ENCODE measurements around the gene LRTM2. TPM values are rescaled to one million over a fixed set of nuclear protein-coding genes. Genes with fewer than 3 reads are reported as not detected.

Gene LRTM2
- total RNA-seq, 1 donor from 2014 or later, result not detected

- Histone ChIP-seq H3K4me2 (no peak overlapping the region), H3K4me3 (no peak overlapping the region), H3K36me3 (no peaks in the 10 kb centered on the region), H3K9me3 (ENCODE audit: low read depth) (no peaks in the 10 kb centered on the region), H2AFZ (replicated peaks) (no peak overlapping the region), H3K9ac (no peak overlapping the region), H3K79me2 (ENCODE audit: low read depth) (no peaks in the 10 kb centered on the region), H3F3A (ENCODE audit: low read depth) (no peaks in the 10 kb centered on the region), H3K4me1 (no peaks in the 10 kb centered on the region), H4K20me1 (ENCODE audit: low read depth) (no peaks in the 10 kb centered on the region), H3K27me3 (no peaks in the 10 kb centered on the region), H3K27ac (no peak overlapping the region)
- Mint-ChIP-seq H3K27ac (no peak overlapping the region), H3K27me3 (ENCODE audit: insufficient read depth, low read depth) (peaks cover 12% of the 10 kb centered on the region), H3K9me3 (peaks cover 2% of the 10 kb centered on the region), H3K4me1 (peaks cover 34% of the 10 kb centered on the region), H3K4me3 (no peak overlapping the region), H3K36me3 (peaks cover 2% of the 10 kb centered on the region)
- no peak for DNase-seq (ENCODE audit: low spot score)
- no peak for TF ChIP-seq EZH2phosphoT487 (IDR thresholded peaks at IDR 0.05)
Measured at GRCh38 chr12:1808798-1809480, 11.4 kb upstream of the LRTM2 start.

- peaks cover 10% of the 10 kb centered on the region for H3K27me3 Mint-ChIP-seq (ENCODE audit: insufficient read depth, low read depth)
- DNase-seq (ENCODE audit: low spot score), result no peak
Measured at GRCh38 chr12:1809591-1810190, 10.7 kb upstream of the LRTM2 start.

GRCh38 chr12:1810201-1810930, 10.0 kb upstream of the LRTM2 start:
- Histone ChIP-seq H4K20me1 (ENCODE audit: low read depth) (no peaks in the 10 kb centered on the region), H3K36me3 (no peaks in the 10 kb centered on the region), H3F3A (ENCODE audit: low read depth) (no peaks in the 10 kb centered on the region), H3K4me2 (no peak overlapping the region), H3K9ac (no peak overlapping the region), H2AFZ (replicated peaks) (no peak overlapping the region), H3K79me2 (ENCODE audit: low read depth) (no peaks in the 10 kb centered on the region), H3K27me3 (no peaks in the 10 kb centered on the region), H3K9me3 (ENCODE audit: low read depth) (no peaks in the 10 kb centered on the region), H3K27ac (no peak overlapping the region), H3K4me3 (no peak overlapping the region), H3K4me1 (no peaks in the 10 kb centered on the region)
- Mint-ChIP-seq H3K9me3 (peaks cover 2% of the 10 kb centered on the region), H3K4me1 (peaks cover 35% of the 10 kb centered on the region), H3K27me3 (ENCODE audit: insufficient read depth, low read depth) (peaks cover 9% of the 10 kb centered on the region), H3K4me3 (no peak overlapping the region), H3K36me3 (peaks cover 2% of the 10 kb centered on the region), H3K27ac (peak overlapping the region; percentile 44)
- DNase-seq (ENCODE audit: low spot score), result no peak
- TF ChIP-seq CTCF (IDR thresholded peaks at IDR 0.05) (no peak), EZH2 (IDR thresholded peaks at IDR 0.05) (no peak)

More at GRCh38 chr12:1809591-1810190, 10.7 kb upstream of the LRTM2 start:
- Histone ChIP-seq H3K9ac (no peak overlapping the region), H3F3A (ENCODE audit: low read depth) (no peaks in the 10 kb centered on the region), H3K4me3 (no peak overlapping the region), H3K9me3 (ENCODE audit: low read depth) (no peaks in the 10 kb centered on the region), H3K4me2 (no peak overlapping the region), H3K36me3 (no peaks in the 10 kb centered on the region), H3K79me2 (ENCODE audit: low read depth) (no peaks in the 10 kb centered on the region), H4K20me1 (ENCODE audit: low read depth) (no peaks in the 10 kb centered on the region), H3K27me3 (no peaks in the 10 kb centered on the region), H3K4me1 (no peaks in the 10 kb centered on the region), H2AFZ (replicated peaks) (no peak overlapping the region), H3K27ac (no peak overlapping the region)
- TF ChIP-seq EZH2 (IDR thresholded peaks at IDR 0.05) (no peak), CTCF (IDR thresholded peaks at IDR 0.05) (no peak), EZH2phosphoT487 (IDR thresholded peaks at IDR 0.05) (no peak)
- Mint-ChIP-seq H3K36me3 (peaks cover 2% of the 10 kb centered on the region), H3K4me1 (peaks cover 33% of the 10 kb centered on the region), H3K9me3 (peaks cover 2% of the 10 kb centered on the region), H3K27ac (peak overlapping the region; percentile 43), H3K4me3 (no peak overlapping the region)
